HAP-1 (cell line): ENCODE results near the gene TRNAU1AP.
"Not testable (repeated sequence)": the region's sequence is repeated elsewhere in the genome, so short reads cannot be mapped to it uniquely, and the experiment has no call there.

Experiments
- DNase-seq, 2 experiments: peaks; one replicate each; pipeline ENCODE4 v3.0.0-alpha.2; 2016 to 2020; ENCODE audit warnings: low spot score in 2 of 2
- H3K27me3 ChIP-seq: fragments of 250-450 bp; sonication (Bioruptor Pico); 2 replicates; pipeline ENCODE4 v1.5.1; 2020; ENCODE audit warnings: low read depth, mild to moderate bottlenecking, moderate library complexity
- H3K36me3 ChIP-seq: fragments of 250-450 bp; sonication (Bioruptor Pico); replicated peaks from 2 replicates; pipeline ENCODE4 v1.5.1; 2020; ENCODE audit warnings: mild to moderate bottlenecking
- H3K4me1 ChIP-seq: fragments of 250-450 bp; sonication (Bioruptor Pico); 2 replicates; pipeline ENCODE4 v1.5.1; 2020; ENCODE audit warnings: mild to moderate bottlenecking
- H3K4me3 ChIP-seq: fragments of 250-450 bp; sonication (Bioruptor Pico); 2 replicates; pipeline ENCODE4 v1.5.1; 2020; ENCODE audit warnings: mild to moderate bottlenecking, moderate library complexity
- H3K9me3 ChIP-seq: fragments of 250-450 bp; sonication (Bioruptor Pico); 2 replicates; pipeline ENCODE4 v1.5.1; 2020; ENCODE audit warnings: mild to moderate bottlenecking, moderate library complexity
- in situ Hi-C: fragments of 300-500 bp; cut with MboI; formaldehyde crosslinking; loops from 3 replicates; pipeline ENCODE4 v1.14.3; 2020; ENCODE audit warnings: low sequenced_read_pairs, inconsistent platforms, mixed read lengths

TRNAU1AP gene

GRCh38 chr1:28516518-28516956 lies 36.3 kb upstream of the TRNAU1AP start:
- in situ Hi-C loops = loop anchor here (10.0 kb wide), 1 partner anchor 262 kb away; the partner anchor contains the start of gene SESN2
- Histone ChIP-seq H3K27me3 (no peaks in the 10 kb centered on the region), H3K36me3 (peaks cover 37% of the 10 kb centered on the region), H3K4me1 (peaks cover 21% of the 10 kb centered on the region), H3K9me3 (no peaks in the 10 kb centered on the region), H3K4me3 (no peak overlapping the region)
- peak in 1 of 2 experiments; percentile 24 for DNase-seq

GRCh38 chr1:28517649-28517999 lies 35.3 kb upstream of the TRNAU1AP start:
- H3K4me3 ChIP-seq = peak overlapping the region; percentile 58
- H3K9me3 ChIP-seq = no peaks in the 10 kb centered on the region
- peak; percentile 40 to 53 for DNase-seq
- H3K27me3 ChIP-seq = no peaks in the 10 kb centered on the region
- H3K36me3 ChIP-seq = peaks cover 36% of the 10 kb centered on the region
- in situ Hi-C loops = loop anchor here (10.0 kb wide), 1 partner anchor 263 kb away; the partner anchor contains the start of gene SESN2
- peaks cover 21% of the 10 kb centered on the region for H3K4me1 ChIP-seq

DNA sequence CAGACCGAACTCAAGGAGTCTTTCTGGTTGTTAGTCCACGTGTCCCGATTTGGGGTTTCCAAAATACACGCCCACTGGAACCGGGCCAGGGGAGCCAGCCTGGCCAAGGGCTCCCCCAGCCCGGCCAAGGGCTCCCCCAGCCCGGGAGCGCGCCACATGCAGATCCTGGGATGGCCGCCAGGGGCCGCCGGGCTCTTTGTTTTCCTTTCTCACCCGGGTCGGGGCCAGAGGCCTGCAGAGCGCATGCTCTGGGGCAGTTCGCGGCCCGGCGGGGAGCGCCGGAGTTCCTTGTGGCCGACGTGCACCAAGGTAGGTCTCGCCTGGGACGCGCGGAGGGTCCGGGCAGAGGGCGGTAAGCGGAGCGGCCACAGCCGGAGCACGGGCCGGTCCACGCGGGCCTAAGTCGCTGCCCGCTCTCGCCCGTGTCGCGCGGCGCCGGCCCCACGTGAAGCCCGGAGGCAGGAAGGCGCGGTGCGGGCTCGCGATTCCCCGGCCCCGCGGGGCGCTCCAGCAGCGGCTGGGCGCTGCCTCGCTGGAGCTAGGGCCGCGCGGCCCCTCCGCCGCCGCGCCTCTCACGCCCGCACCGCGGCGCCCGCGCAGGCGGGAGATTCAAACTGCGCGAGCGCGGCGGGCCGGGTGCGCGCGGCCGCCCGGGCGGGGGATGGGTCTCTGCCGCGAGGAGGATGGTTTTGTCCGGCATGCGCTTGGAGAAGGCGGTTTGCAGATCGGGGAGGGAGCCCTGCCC lies 34.7 kb upstream of the TRNAU1AP start:
- Histone ChIP-seq H3K27me3 (no peaks in the 10 kb centered on the region), H3K4me1 (peaks cover 21% of the 10 kb centered on the region), H3K9me3 (no peaks in the 10 kb centered on the region), H3K36me3 (peaks cover 32% of the 10 kb centered on the region), H3K4me3 (peak overlapping the region; percentile 58)
- peak; percentile 82 to 95 for DNase-seq
- in situ Hi-C loops = loop anchor here (10.0 kb wide), 1 partner anchor 263 kb away; the partner anchor contains the start of gene SESN2

- peaks cover 21% of the 10 kb centered on the region for H3K4me1 ChIP-seq
- H3K4me3 ChIP-seq = peak overlapping the region; percentile 58
- no peaks in the 10 kb centered on the region for H3K9me3 ChIP-seq
- in situ Hi-C loops = loop anchor here (10.0 kb wide), 1 partner anchor 264 kb away; the partner anchor contains the start of gene SESN2
- DNase-seq = peak; percentile 18 to 43
- H3K27me3 ChIP-seq = no peaks in the 10 kb centered on the region
- H3K36me3 ChIP-seq = peaks cover 32% of the 10 kb centered on the region
These were observed 34.0 kb upstream of the TRNAU1AP start for GRCh38 chr1:28518745-28519341.

- H3K9me3 ChIP-seq = no peaks in the 10 kb centered on the region
- in situ Hi-C loops = loop anchor here (10.0 kb wide), 1 partner anchor 265 kb away; the partner anchor contains the start of gene SESN2
- H3K4me3 ChIP-seq = peak overlapping the region; percentile 58; the same call in 1 of the 2 replicates
- H3K4me1 ChIP-seq = peaks cover 21% of the 10 kb centered on the region
- H3K36me3 ChIP-seq = peaks cover 42% of the 10 kb centered on the region
- no peaks in the 10 kb centered on the region for H3K27me3 ChIP-seq
- no peak for DNase-seq
These were observed 32.7 kb upstream of the TRNAU1AP start for GRCh38 chr1:28519946-28520725.

DNA sequence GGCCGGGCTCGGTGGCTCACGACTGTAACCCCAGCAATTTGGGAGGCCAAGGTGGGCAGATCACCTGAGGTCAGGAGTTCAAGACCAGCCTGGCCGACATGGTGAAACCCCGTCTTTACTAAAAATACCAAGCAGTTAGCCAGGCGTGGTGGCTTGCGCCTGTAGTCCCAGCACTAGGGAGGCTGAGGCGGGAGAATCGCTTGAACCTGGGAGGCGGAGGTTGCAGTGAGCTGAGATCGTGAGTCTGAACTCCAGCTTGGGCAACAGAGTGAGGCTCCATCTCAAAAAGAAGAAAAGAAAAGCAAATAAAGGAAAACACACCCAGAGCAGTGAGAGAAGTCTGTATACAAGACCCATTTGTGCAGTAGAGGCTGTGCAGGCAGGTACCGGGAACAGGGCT lies 32.1 kb upstream of the TRNAU1AP start:
- H3K4me3 ChIP-seq, DNase-seq: not testable (repeated sequence)

DNA sequence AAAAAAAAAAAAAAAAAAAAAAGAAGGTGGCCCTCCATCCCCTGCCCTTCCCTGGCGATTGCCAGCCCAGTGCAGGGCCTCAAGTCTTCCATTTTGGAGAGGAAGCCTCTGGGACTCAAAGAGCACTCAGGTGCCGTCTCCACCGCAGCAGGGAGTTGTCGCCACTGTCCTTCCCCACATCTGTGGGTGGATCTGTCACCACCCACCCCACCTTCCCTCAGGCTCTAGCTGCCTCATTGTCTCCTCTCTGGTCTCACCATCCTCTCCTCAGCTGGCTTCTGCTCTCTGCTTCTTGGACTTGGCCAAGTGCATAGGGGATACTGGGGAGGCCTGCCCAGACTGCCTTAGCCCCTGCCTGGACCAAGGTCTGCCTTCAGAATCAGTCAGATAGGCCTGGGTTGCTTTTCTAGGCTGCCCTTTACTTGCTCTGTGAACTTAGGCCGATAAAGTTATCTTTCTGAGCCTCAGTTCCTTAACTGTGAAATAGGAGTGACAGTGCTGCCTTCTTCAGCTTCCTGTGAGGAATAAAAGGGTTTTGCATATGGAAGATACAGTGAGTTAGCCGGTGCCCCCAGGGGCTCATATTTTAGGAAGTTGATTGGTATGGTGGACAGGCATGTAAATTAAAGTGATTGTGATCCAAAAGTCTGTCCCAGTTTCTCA lies 31.3 kb upstream of the TRNAU1AP start:
- peaks cover 21% of the 10 kb centered on the region for H3K4me1 ChIP-seq
- H3K27me3 ChIP-seq = no peaks in the 10 kb centered on the region
- in situ Hi-C loops = no loop called here
- peaks cover 52% of the 10 kb centered on the region for H3K36me3 ChIP-seq
- no peak overlapping the region for H3K4me3 ChIP-seq
- no peaks in the 10 kb centered on the region for H3K9me3 ChIP-seq
- no peak for DNase-seq

More for the DNA sequence above, 32.1 kb upstream of the TRNAU1AP start:
- in situ Hi-C loops, H3K27me3 ChIP-seq, H3K9me3 ChIP-seq: not testable (repeated sequence)
- Histone ChIP-seq H3K36me3 (peaks cover 46% of the 10 kb centered on the region), H3K4me1 (peaks cover 21% of the 10 kb centered on the region)

DNA sequence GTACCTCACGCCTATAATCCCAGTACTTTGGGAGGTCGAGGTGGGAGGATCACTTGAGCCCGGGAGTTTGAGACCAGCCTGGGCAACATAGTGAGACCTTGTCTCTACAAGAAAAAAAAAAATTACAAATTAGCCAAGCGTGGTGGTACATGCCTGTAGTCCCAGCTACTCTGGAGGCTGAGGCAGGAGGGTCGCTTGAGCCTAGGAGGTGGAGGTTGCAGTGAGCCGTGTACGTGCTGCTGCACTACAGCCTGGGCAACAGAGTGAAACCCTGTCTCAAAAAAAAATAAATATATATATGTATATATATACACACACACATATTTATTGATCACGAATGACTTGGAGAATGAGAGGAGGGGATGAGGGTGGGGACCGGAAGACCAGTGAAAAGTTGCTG lies 30.3 kb upstream of the TRNAU1AP start:
- Histone ChIP-seq H3K4me1 (peaks cover 20% of the 10 kb centered on the region), H3K36me3 (peaks cover 55% of the 10 kb centered on the region)
- H3K27me3 ChIP-seq, H3K4me3 ChIP-seq, DNase-seq, in situ Hi-C loops, H3K9me3 ChIP-seq: not testable (repeated sequence)

DNA sequence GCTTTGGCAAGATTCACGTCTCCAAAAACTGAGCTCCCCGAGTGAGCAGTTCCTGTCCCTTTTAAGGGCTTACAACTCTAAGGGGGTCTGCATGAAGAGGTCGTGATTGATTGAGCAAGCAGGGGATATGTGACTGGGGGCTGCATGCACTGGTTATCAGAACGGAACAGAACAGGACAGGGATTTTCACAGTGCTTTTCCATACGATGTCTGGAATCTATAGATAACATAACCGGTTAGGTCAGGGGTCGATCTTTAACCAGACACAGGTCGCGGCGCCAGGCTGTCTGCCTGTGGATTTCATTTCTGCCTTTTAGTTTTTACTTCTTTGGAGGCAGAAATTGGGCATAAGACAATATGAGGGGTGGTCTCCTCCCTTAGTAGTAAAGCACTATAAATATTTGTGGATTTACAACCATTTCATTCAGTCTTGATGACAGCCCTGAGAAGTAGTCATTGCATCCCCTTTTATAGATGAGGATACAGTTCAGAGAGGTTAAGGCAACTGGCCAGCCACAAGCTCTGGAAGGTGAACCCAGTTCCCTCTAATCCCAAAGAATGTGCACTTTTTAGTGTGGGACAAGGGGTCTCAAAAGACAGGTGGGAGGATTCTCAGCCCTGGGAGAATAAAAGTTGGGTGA lies 27.8 kb upstream of the TRNAU1AP start:
- in situ Hi-C loops, H3K27me3 ChIP-seq, H3K9me3 ChIP-seq, H3K4me3 ChIP-seq, H3K4me1 ChIP-seq, DNase-seq: not testable (repeated sequence)
- H3K36me3 ChIP-seq = peaks cover 60% of the 10 kb centered on the region

DNA sequence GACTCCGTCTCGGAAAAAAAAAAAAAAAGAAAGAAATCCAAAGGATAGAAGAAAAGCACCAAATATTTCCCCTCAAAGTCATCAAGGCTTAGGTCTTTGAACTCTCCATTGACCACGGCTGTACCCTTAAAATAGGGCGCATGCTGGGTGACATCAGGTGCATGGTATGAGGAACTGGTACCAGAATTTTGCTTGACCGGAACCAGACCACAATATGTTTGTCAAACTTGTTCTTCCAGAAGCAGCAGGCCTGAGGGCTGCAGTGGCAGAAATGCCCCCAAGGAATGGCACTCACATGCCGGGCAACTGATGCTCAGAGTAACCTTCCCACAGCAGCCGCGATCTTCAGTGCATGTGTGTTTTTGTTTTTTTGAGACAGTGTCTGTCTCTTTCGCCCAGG lies 26.0 kb upstream of the TRNAU1AP start:
- Histone ChIP-seq H3K9me3 (no peaks in the 10 kb centered on the region), H3K36me3 (peaks cover 62% of the 10 kb centered on the region), H3K4me1 (no peaks in the 10 kb centered on the region), H3K4me3 (no peak overlapping the region), H3K27me3 (no peaks in the 10 kb centered on the region)
- DNase-seq = no peak
- in situ Hi-C loops = no loop called here

GRCh38 chr1:28530456-28530855 lies 22.4 kb upstream of the TRNAU1AP start:
- Histone ChIP-seq H3K36me3 (peaks cover 66% of the 10 kb centered on the region), H3K9me3 (no peaks in the 10 kb centered on the region), H3K4me1 (no peaks in the 10 kb centered on the region), H3K27me3 (no peaks in the 10 kb centered on the region), H3K4me3 (no peak overlapping the region)
- in situ Hi-C loops = no loop called here
- DNase-seq = no peak

- Histone ChIP-seq H3K4me3 (no peak overlapping the region), H3K4me1 (no peaks in the 10 kb centered on the region), H3K27me3 (no peaks in the 10 kb centered on the region), H3K9me3 (no peaks in the 10 kb centered on the region), H3K36me3 (peaks cover 80% of the 10 kb centered on the region)
- in situ Hi-C loops = no loop called here
- DNase-seq = no peak
These were observed 18.2 kb upstream of the TRNAU1AP start for GRCh38 chr1:28534671-28535070.

GRCh38 chr1:28535180-28535579 lies 17.7 kb upstream of the TRNAU1AP start:
- Histone ChIP-seq H3K4me1 (peaks cover 3% of the 10 kb centered on the region), H3K36me3 (peaks cover 78% of the 10 kb centered on the region), H3K9me3 (no peaks in the 10 kb centered on the region; the same call in 1 of the 2 replicates), H3K27me3 (no peaks in the 10 kb centered on the region), H3K4me3 (no peak overlapping the region)
- in situ Hi-C loops = no loop called here
- no peak for DNase-seq
